HG02884 (cell line): ENCODE results near the gene SPNS3.

Experiments used
- ATAC-seq: cut with Tn5 transposase; IDR thresholded peaks from one replicate; pipeline ENCODE4 v1.9.1; 2021; ENCODE audit warnings: mild to moderate bottlenecking, moderate library complexity; ENCODE audit not compliant: unreplicated experiment

SPNS3 gene

GRCh38 chr17:4433515-4434031, at the start of gene SPNS3:
SPNS3 (plus strand) TSS chr17:4433940; CDS start chr17:4433968, 28 bp downstream.
- ATAC-seq = no peak

GRCh38 chr17:4386406-4386805, 47.3 kb upstream of the SPNS3 start:
- ATAC-seq = no peak

GRCh38 chr17:4387137-4387536, 46.6 kb upstream of the SPNS3 start:
- no peak for ATAC-seq

- no peak for ATAC-seq
Observed at GRCh38 chr17:4389079-4389478, 44.7 kb upstream of the SPNS3 start.

- no peak for ATAC-seq
Observed at GRCh38 chr17:4393806-4394205, 39.9 kb upstream of the SPNS3 start.

- ATAC-seq = no peak
Observed at GRCh38 chr17:4394208-4395110, 39.3 kb upstream of the SPNS3 start.

- no peak for ATAC-seq
Observed at GRCh38 chr17:4395111-4395478, 38.6 kb upstream of the SPNS3 start.

- no peak for ATAC-seq
Observed at GRCh38 chr17:4397840-4398239, 35.9 kb upstream of the SPNS3 start.

- ATAC-seq = no peak
Observed at GRCh38 chr17:4405038-4405669, 28.6 kb upstream of the SPNS3 start.

- ATAC-seq = no peak
Observed at GRCh38 chr17:4405699-4406098, 28.0 kb upstream of the SPNS3 start.

GRCh38 chr17:4406386-4406785, 27.4 kb upstream of the SPNS3 start:
- no peak for ATAC-seq

- ATAC-seq = no peak
Observed at GRCh38 chr17:4407216-4407615, 26.5 kb upstream of the SPNS3 start.

- ATAC-seq = no peak
Observed at GRCh38 chr17:4407851-4408250, 25.9 kb upstream of the SPNS3 start.

- no peak for ATAC-seq
Observed at GRCh38 chr17:4409659-4410058, 24.1 kb upstream of the SPNS3 start.

- ATAC-seq = no peak
Observed at GRCh38 chr17:4411201-4411600, 22.5 kb upstream of the SPNS3 start.

- no peak for ATAC-seq
Observed at GRCh38 chr17:4412933-4413831, 20.6 kb upstream of the SPNS3 start.

- no peak for ATAC-seq
Observed at GRCh38 chr17:4417129-4417667, 16.5 kb upstream of the SPNS3 start.

GRCh38 chr17:4420692-4421131, 13.0 kb upstream of the SPNS3 start:
- ATAC-seq = no peak

- no peak for ATAC-seq
Observed at GRCh38 chr17:4422864-4423263, 10.9 kb upstream of the SPNS3 start.

- no peak for ATAC-seq
Observed at GRCh38 chr17:4425398-4425797, 8.3 kb upstream of the SPNS3 start.
